Activated T-cell treated with anti-CD3 and anti-CD28 coated beads, Interleukin-2, amount 50 U/mL, for 24 hours (primary cell): ENCODE measurements around the gene XPR1.

Experiments
- DNase-seq: peaks from one replicate; pipeline ENCODE4 v3.0.0-alpha.2; 2020
- H3K27ac Mint-ChIP-seq: 2 replicates; pipeline ENCODE4 v1.8.0; 2020; ENCODE audit warnings: mild to moderate bottlenecking, mixed read lengths
- H3K27me3 Mint-ChIP-seq: 2 replicates; pipeline ENCODE4 v1.8.0; 2020; ENCODE audit warnings: mixed read lengths
- H3K36me3 Mint-ChIP-seq: 2 replicates; pipeline ENCODE4 v1.8.0; 2020; ENCODE audit warnings: low read depth, mixed read lengths
- H3K4me1 Mint-ChIP-seq: 2 replicates; pipeline ENCODE4 v1.8.0; 2020; ENCODE audit warnings: low read depth, mixed read lengths
- H3K4me3 Mint-ChIP-seq: 2 replicates; pipeline ENCODE4 v1.8.0; 2020; ENCODE audit warnings: mild to moderate bottlenecking, moderate library complexity, mixed read lengths
- H3K9me3 Mint-ChIP-seq: 2 replicates; pipeline ENCODE4 v1.8.0; 2020; ENCODE audit warnings: mixed read lengths

Gene XPR1

DNA sequence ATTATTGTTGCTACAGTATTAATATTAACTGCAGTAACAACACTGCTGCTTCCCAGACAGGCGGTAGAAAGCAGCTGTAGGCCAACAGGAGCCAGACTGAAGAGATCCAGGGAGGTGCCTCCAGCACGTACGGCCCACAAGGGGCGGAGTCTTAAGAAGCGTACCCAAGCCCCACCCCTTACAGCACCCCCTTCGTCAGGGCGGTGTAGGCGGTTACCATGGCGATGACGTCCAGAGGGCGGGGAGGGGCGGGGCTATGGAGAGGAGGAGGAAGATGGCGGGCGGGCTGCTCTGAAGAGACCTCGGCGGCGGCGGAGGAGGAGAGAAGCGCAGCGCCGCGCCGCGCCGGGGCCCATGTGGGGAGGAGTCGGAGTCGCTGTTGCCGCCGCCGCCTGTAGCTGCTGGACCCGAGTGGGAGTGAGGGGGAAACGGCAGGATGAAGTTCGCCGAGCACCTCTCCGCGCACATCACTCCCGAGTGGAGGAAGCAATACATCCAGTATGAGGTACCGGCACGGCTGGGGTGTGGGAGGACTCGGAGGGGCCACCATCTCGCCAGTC, at the start of gene XPR1:
Gene XPR1 (plus strand): TSS at position 257 of the 560 bp plus-strand sequence. CDS start 180 bp downstream, at position 437.
- Mint-ChIP-seq H3K27ac (peak within 1 kb of the TSS; percentile 93), H3K9me3 (no peaks in the 10 kb centered on the region), H3K4me1 (peaks cover 15% of the 10 kb centered on the region), H3K4me3 (no peak within 1 kb of the TSS), H3K27me3 (peaks cover 6% of the 10 kb centered on the region), H3K36me3 (peaks cover 7% of the 10 kb centered on the region)
- peak; percentile 98 for DNase-seq

DNA sequence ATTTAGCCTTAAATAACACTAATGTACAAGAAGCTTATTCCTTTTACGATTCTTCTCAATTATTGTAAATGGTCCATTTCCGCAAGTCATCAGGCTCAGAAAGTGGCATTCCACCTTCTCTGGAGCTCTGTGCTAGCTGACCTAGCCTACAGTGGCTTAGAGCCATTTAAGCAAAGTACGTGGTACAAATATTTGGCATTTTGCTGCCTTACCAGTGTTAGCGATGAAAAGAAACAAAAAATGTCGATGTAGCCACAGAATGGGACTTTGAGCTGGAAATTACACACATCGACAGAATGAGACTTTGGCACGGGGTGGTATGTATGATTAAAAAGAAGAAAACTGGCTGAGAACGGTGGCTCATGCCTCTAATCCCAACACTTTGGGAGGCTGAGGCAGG, 47.0 kb upstream of the XPR1 start:
- H3K9me3 Mint-ChIP-seq = peaks cover 8% of the 10 kb centered on the region
- H3K27me3 Mint-ChIP-seq = no peaks in the 10 kb centered on the region
- H3K4me3 Mint-ChIP-seq = peak overlapping the region; percentile 46
- H3K4me1 Mint-ChIP-seq = peaks cover 24% of the 10 kb centered on the region
- H3K36me3 Mint-ChIP-seq = no peaks in the 10 kb centered on the region
- peak overlapping the region; percentile 85 for H3K27ac Mint-ChIP-seq
- no peak for DNase-seq

DNA sequence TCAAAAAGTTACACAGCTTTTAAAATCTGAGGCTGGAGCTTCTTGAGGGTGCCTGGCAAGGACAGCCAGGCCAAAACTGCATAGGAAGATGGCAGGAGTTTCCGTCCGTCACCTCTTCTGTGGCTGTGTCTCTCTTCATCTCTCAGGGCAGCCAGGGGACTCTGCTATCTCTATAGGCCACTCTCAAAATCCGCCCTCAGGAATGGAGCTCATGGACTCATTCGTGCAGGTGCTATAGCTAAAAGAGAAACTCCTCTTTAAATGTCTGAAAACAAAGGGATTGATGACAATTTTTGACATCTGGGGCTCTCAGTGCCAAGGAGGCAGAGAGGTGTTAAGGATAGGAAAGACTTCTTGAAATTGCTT, 45.8 kb upstream of the XPR1 start:
- H3K27ac Mint-ChIP-seq = peak overlapping the region; percentile 85
- H3K36me3 Mint-ChIP-seq = no peaks in the 10 kb centered on the region
- H3K9me3 Mint-ChIP-seq = peaks cover 8% of the 10 kb centered on the region
- H3K27me3 Mint-ChIP-seq = no peaks in the 10 kb centered on the region
- peaks cover 24% of the 10 kb centered on the region for H3K4me1 Mint-ChIP-seq
- peak overlapping the region; percentile 46 for H3K4me3 Mint-ChIP-seq
- DNase-seq = no peak

DNA sequence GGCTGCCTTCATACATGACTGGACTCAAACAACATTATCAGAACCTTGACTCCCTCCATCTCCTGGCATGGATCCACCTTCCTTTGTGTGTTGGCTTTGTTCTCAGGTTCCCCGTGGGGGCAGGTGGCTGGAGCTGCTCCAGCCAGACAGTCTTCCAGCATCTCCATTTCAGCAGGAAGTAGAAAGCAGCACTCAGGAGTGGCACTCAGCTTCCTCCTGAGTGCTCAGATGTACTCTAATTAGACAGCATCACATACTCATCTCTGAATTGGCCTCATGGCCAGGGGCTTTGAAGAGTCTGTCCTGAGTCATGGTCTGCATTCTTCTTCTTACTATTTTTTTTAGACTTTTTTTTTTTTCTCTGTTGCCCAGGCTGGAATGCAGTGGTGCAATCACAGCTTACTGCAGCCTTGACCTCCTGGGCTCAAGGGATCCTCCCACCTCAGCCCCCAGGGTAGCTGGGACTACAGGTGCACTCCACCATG, 45.1 kb upstream of the XPR1 start:
- Mint-ChIP-seq H3K27ac (peak overlapping the region; percentile 91), H3K9me3 (peaks cover 8% of the 10 kb centered on the region), H3K36me3 (no peaks in the 10 kb centered on the region), H3K4me3 (no peak overlapping the region), H3K27me3 (no peaks in the 10 kb centered on the region), H3K4me1 (peaks cover 24% of the 10 kb centered on the region)
- DNase-seq = no peak

DNA sequence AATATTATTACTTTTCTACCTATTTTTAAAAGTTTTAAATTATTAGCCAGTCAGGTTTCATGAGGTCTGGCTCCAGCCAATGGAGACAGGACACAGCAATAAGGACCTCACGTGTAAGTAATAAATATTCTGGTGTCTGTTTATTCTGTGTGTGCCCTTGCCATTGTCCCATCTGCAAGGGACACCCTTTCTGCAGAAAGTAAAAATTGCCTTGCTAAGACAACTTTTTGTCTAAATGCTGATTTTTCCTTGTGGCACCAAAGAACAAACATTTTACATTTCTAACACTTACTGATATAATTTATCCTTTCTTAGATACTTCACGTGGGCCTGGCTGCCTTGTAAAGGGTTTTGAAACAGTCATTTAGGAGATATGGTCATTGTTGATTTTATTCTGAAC, 43.7 kb upstream of the XPR1 start:
- Mint-ChIP-seq H3K36me3 (no peaks in the 10 kb centered on the region), H3K27me3 (no peaks in the 10 kb centered on the region), H3K9me3 (peaks cover 8% of the 10 kb centered on the region), H3K4me3 (no peak overlapping the region), H3K4me1 (peaks cover 24% of the 10 kb centered on the region), H3K27ac (no peak overlapping the region)
- DNase-seq = no peak

DNA sequence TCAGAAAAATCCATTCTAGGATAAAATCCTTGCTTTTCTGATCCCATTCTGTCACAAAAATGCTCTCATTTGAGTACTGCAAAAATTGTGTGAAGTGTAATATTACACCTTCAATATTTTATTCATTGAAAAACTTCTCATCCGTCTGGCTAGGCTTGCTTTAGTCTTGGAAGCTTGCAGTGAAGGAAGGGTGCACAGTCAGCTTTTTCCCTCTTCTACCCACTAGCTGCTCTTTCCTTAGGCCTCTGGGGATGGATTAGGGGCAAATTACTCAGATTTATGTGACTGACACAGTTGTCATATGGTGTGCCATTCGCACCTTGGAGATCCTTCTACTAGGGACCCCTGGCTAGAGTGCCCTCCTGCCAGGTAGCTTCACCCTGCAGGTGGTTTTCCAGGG, 40.9 kb upstream of the XPR1 start:
- DNase-seq = no peak
- Mint-ChIP-seq H3K4me1 (peaks cover 11% of the 10 kb centered on the region), H3K27me3 (no peaks in the 10 kb centered on the region), H3K4me3 (no peak overlapping the region), H3K36me3 (no peaks in the 10 kb centered on the region), H3K27ac (no peak overlapping the region), H3K9me3 (peaks cover 8% of the 10 kb centered on the region)

DNA sequence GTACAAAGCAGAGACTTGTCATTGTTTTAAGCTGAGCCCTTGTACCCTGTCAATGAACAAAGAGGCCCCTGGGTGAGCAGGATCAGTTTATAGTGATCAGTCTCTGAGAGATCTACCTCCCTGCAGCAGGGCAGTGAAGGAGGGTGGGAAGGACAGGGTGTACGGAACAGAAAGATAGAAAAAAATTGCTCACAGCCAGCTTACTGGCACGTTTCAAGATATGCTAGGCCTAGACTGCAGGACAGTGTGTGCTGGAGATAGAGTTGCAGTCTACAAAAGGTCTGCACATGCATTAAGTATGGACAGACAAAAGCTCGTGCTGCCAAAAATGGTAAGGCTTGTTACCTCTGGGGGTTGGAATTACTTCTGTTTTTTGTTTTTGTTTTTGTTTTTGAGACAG, 38.4 kb upstream of the XPR1 start:
- Mint-ChIP-seq H3K4me1 (no peaks in the 10 kb centered on the region), H3K36me3 (no peaks in the 10 kb centered on the region), H3K9me3 (peaks cover under 1% of the 10 kb centered on the region), H3K27ac (no peak overlapping the region), H3K4me3 (no peak overlapping the region), H3K27me3 (no peaks in the 10 kb centered on the region)
- DNase-seq = no peak

DNA sequence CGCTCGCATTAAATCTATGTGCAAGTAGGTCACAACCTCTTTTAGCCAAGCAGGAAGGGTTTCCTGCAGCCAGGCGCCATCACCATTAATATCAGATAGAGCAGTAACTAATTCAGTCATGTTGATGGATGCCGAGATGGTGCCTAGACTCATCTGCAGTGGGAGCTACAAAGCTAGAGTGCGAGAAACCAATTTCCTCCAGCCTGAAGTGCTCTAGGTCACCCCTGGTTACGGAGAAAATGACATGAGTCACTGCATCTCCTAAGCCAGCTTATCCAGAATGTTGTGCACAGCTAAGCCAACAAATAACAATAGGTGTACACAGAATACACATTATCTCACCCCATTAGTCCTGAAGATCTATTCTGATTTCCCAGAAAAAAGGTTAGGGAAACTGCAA, 37.1 kb upstream of the XPR1 start:
- Mint-ChIP-seq H3K4me3 (no peak overlapping the region), H3K27ac (no peak overlapping the region)

DNA sequence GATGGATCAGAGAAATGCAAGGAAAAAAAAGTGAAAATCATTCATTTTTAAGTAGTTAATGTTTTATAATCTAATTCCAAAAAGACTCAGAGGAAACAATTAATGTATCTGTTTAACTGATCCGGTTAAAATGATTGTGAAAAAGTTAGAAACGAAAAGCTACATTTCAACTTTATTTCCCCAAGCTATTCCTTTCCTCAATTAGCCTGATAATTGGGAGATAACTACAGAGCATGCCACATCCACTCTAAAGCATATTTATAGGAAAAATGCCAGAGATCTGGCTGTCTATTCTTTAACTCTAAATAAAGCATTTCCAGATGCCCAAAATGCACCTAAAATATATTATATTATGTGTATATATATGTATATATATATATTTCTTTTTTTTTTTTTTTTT, 35.9 kb upstream of the XPR1 start:
- no peaks in the 10 kb centered on the region for H3K9me3 Mint-ChIP-seq
- no peak for DNase-seq
- H3K4me3 Mint-ChIP-seq = no peak overlapping the region
- no peak overlapping the region for H3K27ac Mint-ChIP-seq
- no peaks in the 10 kb centered on the region for H3K4me1 Mint-ChIP-seq
- H3K36me3 Mint-ChIP-seq = no peaks in the 10 kb centered on the region
- no peaks in the 10 kb centered on the region for H3K27me3 Mint-ChIP-seq

More for the DNA sequence above, 37.1 kb upstream of the XPR1 start:
- Mint-ChIP-seq H3K9me3 (no peaks in the 10 kb centered on the region), H3K4me1 (no peaks in the 10 kb centered on the region), H3K27me3 (no peaks in the 10 kb centered on the region), H3K36me3 (no peaks in the 10 kb centered on the region)
- DNase-seq = no peak

DNA sequence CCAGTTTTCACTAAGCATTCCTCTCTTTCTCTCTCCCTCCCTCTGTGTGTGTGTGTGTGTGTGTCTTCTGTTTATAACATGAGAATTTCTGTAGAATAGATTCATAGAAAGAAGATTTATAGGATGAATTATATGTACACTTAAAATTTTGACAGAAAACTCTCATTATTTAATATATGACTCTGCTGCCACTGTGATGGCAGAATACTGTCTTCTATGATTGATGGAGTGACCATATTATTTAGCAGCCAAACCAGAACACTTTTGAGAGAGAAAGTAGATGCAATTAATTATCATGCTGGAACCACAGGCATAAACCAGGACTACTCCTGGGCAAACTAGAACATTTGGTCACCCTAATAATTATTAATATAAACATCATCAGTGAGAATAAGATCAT, 34.3 kb upstream of the XPR1 start:
- H3K4me3 Mint-ChIP-seq = no peak overlapping the region
- H3K9me3 Mint-ChIP-seq = no peaks in the 10 kb centered on the region
- H3K36me3 Mint-ChIP-seq = no peaks in the 10 kb centered on the region
- H3K27ac Mint-ChIP-seq = no peak overlapping the region
- H3K4me1 Mint-ChIP-seq = no peaks in the 10 kb centered on the region
- H3K27me3 Mint-ChIP-seq = no peaks in the 10 kb centered on the region
- DNase-seq = no peak

DNA sequence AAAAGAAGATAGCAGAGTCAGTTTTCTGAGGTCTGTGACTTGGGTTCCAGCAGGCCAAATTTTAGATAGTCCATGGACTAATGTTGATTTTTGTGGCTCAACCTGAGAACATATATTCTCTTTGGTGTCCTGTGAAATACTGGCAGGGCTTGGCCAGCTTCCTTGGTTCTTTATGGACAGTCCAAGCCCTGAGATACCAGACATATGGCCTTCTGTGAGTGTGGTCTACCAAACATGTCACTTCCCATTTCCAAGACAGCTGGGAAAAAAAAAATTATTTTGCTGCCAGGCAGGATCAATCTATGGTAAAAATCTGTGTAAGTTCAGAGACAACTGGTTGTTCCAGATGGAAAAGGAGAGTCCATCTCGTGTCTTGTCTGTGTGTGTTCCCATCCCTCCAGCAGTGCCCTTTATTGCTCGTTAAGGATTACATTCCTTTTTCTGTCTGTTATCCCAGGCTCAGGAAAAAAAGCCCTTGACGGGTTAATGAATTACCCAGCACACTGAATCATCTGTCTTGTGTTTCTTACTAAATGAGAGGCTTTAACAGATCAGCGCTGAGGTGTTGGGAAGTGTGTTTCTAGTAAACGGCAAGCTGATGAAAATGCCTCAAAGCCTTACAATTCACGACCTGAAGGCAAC, 33.4 kb upstream of the XPR1 start:
- Mint-ChIP-seq H3K9me3 (no peaks in the 10 kb centered on the region), H3K36me3 (no peaks in the 10 kb centered on the region), H3K27me3 (no peaks in the 10 kb centered on the region), H3K27ac (no peak overlapping the region), H3K4me3 (no peak overlapping the region), H3K4me1 (no peaks in the 10 kb centered on the region)
- no peak for DNase-seq

DNA sequence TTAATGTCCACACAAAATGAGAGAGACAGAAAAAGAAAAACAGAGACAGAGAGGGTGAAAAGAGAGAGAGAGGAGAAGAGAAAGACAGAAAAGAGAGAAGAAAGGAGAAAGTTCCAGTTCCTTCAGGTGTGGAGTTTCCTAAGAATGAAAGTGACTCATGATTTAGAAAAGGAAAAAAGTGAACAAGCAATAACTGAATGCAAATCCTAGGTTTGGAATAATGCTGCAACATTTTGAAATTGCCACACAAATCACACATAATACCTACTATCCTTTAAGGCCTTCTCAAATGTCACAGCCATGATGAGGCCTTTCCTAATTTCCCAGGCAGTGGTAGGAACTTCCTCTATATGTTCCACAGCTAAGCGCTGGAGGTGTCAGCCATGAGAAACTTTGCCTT, 31.5 kb upstream of the XPR1 start:
- Mint-ChIP-seq H3K27ac (no peak overlapping the region), H3K9me3 (no peaks in the 10 kb centered on the region), H3K4me1 (no peaks in the 10 kb centered on the region)

DNA sequence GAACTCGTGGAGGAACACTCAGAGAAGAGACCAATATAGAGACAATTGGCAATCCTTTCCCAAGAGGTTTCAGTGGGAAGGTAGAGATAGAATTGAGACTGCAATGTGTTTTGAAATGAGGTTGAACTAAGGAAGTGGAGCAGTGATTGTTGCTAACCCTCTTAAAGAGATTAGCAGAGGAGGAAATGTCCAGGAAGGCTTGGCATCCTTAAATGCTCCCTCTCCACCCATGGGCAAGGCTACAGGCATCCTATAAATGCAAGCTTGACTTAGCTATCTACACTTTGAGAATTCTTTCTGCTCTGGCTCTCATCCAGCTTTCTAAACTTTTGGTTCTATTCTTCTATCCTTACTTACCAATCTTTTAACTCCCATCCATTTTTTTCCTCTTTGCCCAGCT, 30.3 kb upstream of the XPR1 start:
- no peak for DNase-seq
- H3K36me3 Mint-ChIP-seq = no peaks in the 10 kb centered on the region
- no peaks in the 10 kb centered on the region for H3K27me3 Mint-ChIP-seq
- no peaks in the 10 kb centered on the region for H3K9me3 Mint-ChIP-seq
- H3K4me1 Mint-ChIP-seq = no peaks in the 10 kb centered on the region
- H3K4me3 Mint-ChIP-seq = no peak overlapping the region
- no peak overlapping the region for H3K27ac Mint-ChIP-seq

More for the DNA sequence above, 31.5 kb upstream of the XPR1 start:
- Mint-ChIP-seq H3K27me3 (no peaks in the 10 kb centered on the region), H3K4me3 (no peak overlapping the region), H3K36me3 (no peaks in the 10 kb centered on the region)
- DNase-seq = no peak

DNA sequence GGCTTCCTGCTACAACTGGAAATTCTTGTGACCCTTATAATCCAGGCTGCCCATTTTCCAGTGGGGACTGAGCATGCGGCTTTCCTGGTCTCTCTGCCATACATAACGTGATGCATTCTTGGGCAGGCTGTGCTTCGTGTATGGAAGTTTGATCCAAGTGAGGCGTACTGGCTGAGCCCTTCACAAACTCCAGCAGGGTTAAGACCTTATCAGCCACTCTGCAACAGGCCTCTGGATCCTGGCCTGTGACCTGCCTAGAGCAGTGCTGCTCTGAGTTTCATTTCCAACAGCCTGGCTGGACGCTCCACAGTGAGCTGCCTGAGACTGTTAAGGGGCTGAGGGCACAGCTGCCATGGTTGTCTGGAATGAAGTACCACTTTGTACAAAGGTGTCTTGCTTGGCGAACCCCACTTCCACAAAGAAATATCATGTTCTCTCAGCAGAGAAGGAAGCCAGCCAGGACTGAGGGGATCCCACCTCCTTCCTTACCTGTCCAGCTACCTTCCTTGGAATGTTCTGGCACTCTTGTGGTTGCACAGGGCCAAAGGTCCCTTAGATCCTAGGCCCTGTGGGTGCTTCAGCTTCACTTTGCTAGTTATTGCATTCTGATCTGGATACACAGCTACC, 28.5 kb upstream of the XPR1 start:
- Mint-ChIP-seq H3K9me3 (no peaks in the 10 kb centered on the region), H3K27me3 (no peaks in the 10 kb centered on the region), H3K36me3 (no peaks in the 10 kb centered on the region), H3K4me3 (no peak overlapping the region), H3K4me1 (no peaks in the 10 kb centered on the region), H3K27ac (no peak overlapping the region)
- no peak for DNase-seq

DNA sequence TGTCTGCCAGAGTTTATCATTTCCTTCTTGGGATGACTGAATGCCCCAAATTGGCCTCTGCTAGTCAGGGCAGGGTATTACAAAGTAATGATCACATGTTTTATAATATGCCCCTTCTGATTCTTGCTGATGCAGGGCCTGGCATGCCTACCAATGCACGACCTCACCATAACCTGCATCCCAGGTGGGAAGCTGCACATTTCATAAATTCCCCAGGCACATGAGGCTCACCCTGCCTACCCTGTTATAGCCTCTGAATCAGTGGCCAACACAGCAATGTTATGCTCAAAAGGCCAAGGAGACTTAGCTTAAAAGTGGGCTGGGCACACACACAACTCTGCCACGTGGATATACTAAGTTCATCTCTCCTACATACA, 28.0 kb upstream of the XPR1 start:
- H3K27ac Mint-ChIP-seq = no peak overlapping the region
- no peak overlapping the region for H3K4me3 Mint-ChIP-seq
- no peaks in the 10 kb centered on the region for H3K9me3 Mint-ChIP-seq
- H3K4me1 Mint-ChIP-seq = no peaks in the 10 kb centered on the region
- no peak for DNase-seq
- no peaks in the 10 kb centered on the region for H3K36me3 Mint-ChIP-seq
- H3K27me3 Mint-ChIP-seq = no peaks in the 10 kb centered on the region
